ENCODE measurements around the gene TXNDC15. TPM values are rescaled to one million over a fixed set of nuclear protein-coding genes. Genes with fewer than 3 reads are reported as not detected.

Gene TXNDC15
- total RNA-seq, 1 experiment from 2014 or later = 31.3 TPM

GRCh38 chr5:134892926-134893325, 18.8 kb downstream of the TXNDC15 start:
- Histone ChIP-seq H3K4ac (ENCODE audit: low read depth, low read length) (no peak overlapping the region), H3K23me2 (ENCODE audit: insufficient read length, low read depth, low read length, poor library complexity, severe bottlenecking) (no peaks in the 10 kb centered on the region), H2AK5ac (ENCODE audit: insufficient read length, low read length) (no peak overlapping the region), H4K91ac (ENCODE audit: insufficient read length, low read depth, low read length) (no peak overlapping the region), H3K4me2 (ENCODE audit: insufficient read depth, insufficient read length, low read length) (no peak overlapping the region), H2AFZ (ENCODE audit: low read length) (no peak overlapping the region), H2BK12ac (ENCODE audit: insufficient read length, low read depth, low read length) (no peak overlapping the region), H3K14ac (ENCODE audit: insufficient read depth, low read length) (no peak overlapping the region), H3K27me3 (ENCODE audit: insufficient read depth, low read length) (no peaks in the 10 kb centered on the region), H2BK5ac (ENCODE audit: insufficient read length, low read length) (no peak overlapping the region), H2BK20ac (ENCODE audit: low read depth, low read length, poor library complexity, severe bottlenecking) (no peak overlapping the region), H4K20me1 (ENCODE audit: control insufficient read depth, insufficient read depth, insufficient read length) (no peaks in the 10 kb centered on the region), H3K56ac (ENCODE audit: insufficient read length, low read depth, low read length) (no peak overlapping the region), H3K9ac (ENCODE audit: extremely low read depth, insufficient read length, low read length) (no peak overlapping the region), H4K8ac (replicated peaks; ENCODE audit: insufficient read length, low read depth, low read length) (no peak overlapping the region), H3K18ac (ENCODE audit: insufficient read length, low read depth, low read length) (no peak overlapping the region), H3K79me2 (ENCODE audit: insufficient read depth, low read length) (no peaks in the 10 kb centered on the region), H2BK15ac (ENCODE audit: low read depth, low read length) (no peak overlapping the region), H3K9me3 (ENCODE audit: control insufficient read depth, low read depth, low read length) (no peaks in the 10 kb centered on the region), H3K79me1 (ENCODE audit: insufficient read depth, low read depth, low read length, poor library complexity, severe bottlenecking) (no peaks in the 10 kb centered on the region), H4K5ac (ENCODE audit: insufficient read length, low read depth, low read length) (no peak overlapping the region), H3T11ph (ENCODE audit: low read length) (no peak overlapping the region), H2BK120ac (ENCODE audit: low read depth, low read length, poor library complexity, severe bottlenecking) (no peak overlapping the region), H3K4me1 (ENCODE audit: insufficient read depth, low read length) (no peaks in the 10 kb centered on the region), H3K23ac (ENCODE audit: insufficient read length, low read depth, low read length) (no peak overlapping the region), H3K27ac (ENCODE audit: insufficient read length, low read depth, low read length) (no peak overlapping the region)
- H3K4me3 Mint-ChIP-seq = no peak overlapping the region
- H3K27me3 Mint-ChIP-seq (ENCODE audit: low read depth) = no peaks in the 10 kb centered on the region
- H3K9me3 Mint-ChIP-seq = no peaks in the 10 kb centered on the region; a peak in 1 of 5 replicates
- no peak for TF ChIP-seq CTCF (conservative IDR thresholded peaks at IDR 0.05)
- H3K4me1 Mint-ChIP-seq = peaks cover 8 to 14% of the 10 kb centered on the region in 2 experiments
- WGBS (ENCODE audit: extremely low coverage, insufficient read length, low lambda C conversion rate) = no CpG with 5 or more reads among the region's 2 CpGs
- peaks cover 9 to 13% (median 13%) of the 10 kb centered on the region in 3 experiments; a peak in 6 of 7 replicates for H3K36me3 Mint-ChIP-seq (ENCODE audit: insufficient read depth in 1 of 3, low read depth in 3 of 3)
- DNase-seq = no peak
- no peak overlapping the region for H3K27ac Mint-ChIP-seq
